Endothelial cell of umbilical vein (primary cell): ENCODE measurements around the gene GSDMA. TPM values are rescaled to one million over a fixed set of nuclear protein-coding genes. Genes with fewer than 3 reads are reported as not detected.

Experiments used
- BruUV-seq: library from RNA; stranded (reverse); fragments of 400-500 nt; replicated peaks from 2 replicates; lab custom pipeline; 2021; lab: Mats Ljungman, UMichigan
- CTCF ChIA-PET: fragments of 300-600, 350-600 bp; sonication (Branson Sonifier 250); formaldehyde crosslinking; loops from one replicate; lab custom pipeline; 2021; ENCODE audit warnings: antibody characterized with exemption, inconsistent platforms; lab: Charles Lee
- POLR2A ChIA-PET: fragments of 300-600, 350-600 bp; sonication (Branson Sonifier 250); formaldehyde crosslinking; loops from one replicate; lab custom pipeline; 2021; ENCODE audit warnings: antibody characterized with exemption, inconsistent platforms; lab: Charles Lee
- DNase-seq: peaks from one replicate; pipeline ENCODE4 v3.0.0-alpha.2; 2011; ENCODE audit warnings: low read depth, low spot score
- FAIRE-seq: peaks from 2 replicates; lab custom pipeline; 2011; peaks lifted over from hg19 to GRCh38; lab: Jason Lieb, UNC
- H2AFZ ChIP-seq: 2 replicates; pipeline ENCODE4 v1.6.0; 2012; ENCODE audit warnings: low read depth, low read length, control low read depth, inconsistent platforms
- H3K27ac ChIP-seq: 2 replicates; pipeline ENCODE4 v1.5.1; 2011; ENCODE audit warnings: low read depth, mild to moderate bottlenecking, control low read depth, low read length, moderate library complexity; ENCODE audit not compliant: insufficient read depth
- H3K27me3 ChIP-seq, 2 experiments: 2 replicates each; pipeline versions ENCODE4 v1.6.0 to v1.6.1; 2011; ENCODE audit warnings: low read length in 2 of 2, mixed read lengths in 1 of 2; ENCODE audit not compliant: control insufficient read depth in 2 of 2, insufficient read depth in 2 of 2
- H3K36me3 ChIP-seq, 2 experiments: 2 replicates in 1 of 2; 3 replicates in 1 of 2; pipeline ENCODE4 v1.5.1; 2011; ENCODE audit warnings: low read length in 2 of 2, mild to moderate bottlenecking in 1 of 2, moderate library complexity in 1 of 2; ENCODE audit not compliant: control insufficient read depth in 2 of 2, insufficient read depth in 2 of 2; ENCODE audit errors: extremely low read depth in 1 of 2
- H3K4me1 ChIP-seq: 3 replicates; pipeline ENCODE4 v1.5.1; 2011; ENCODE audit warnings: mild to moderate bottlenecking, low read length; ENCODE audit not compliant: control insufficient read depth, insufficient read depth; ENCODE audit errors: extremely low read depth
- H3K4me2 ChIP-seq: 2 replicates; pipeline ENCODE4 v1.6.1; 2011; ENCODE audit warnings: low read length, control low read depth, mixed read lengths; ENCODE audit not compliant: insufficient read depth
- H3K4me3 ChIP-seq, 3 experiments: fragments of 200-600 bp in 1 of 3; sonication (generic), shearing (Covaris generic) in 1 of 3; replicated peaks in 1 of 3; 2 replicates each; pipeline ENCODE4 v1.5.1; 2011 to 2016; ENCODE audit warnings: control low read depth in 3 of 3, low read length in 3 of 3, mild to moderate bottlenecking in 2 of 3, inconsistent platforms in 1 of 3, low read depth in 1 of 3, moderate library complexity in 1 of 3; ENCODE audit not compliant: insufficient read depth in 1 of 3
- H3K79me2 ChIP-seq: 2 replicates; pipeline ENCODE4 v1.6.0; 2012; ENCODE audit warnings: low read length, inconsistent platforms; ENCODE audit not compliant: control insufficient read depth, insufficient read depth
- H3K9ac ChIP-seq: replicated peaks from 2 replicates; pipeline ENCODE3; 2011; ENCODE audit warnings: low read length, control low read depth; ENCODE audit not compliant: insufficient read depth; ENCODE audit errors: extremely low read depth
- H3K9me1 ChIP-seq: replicated peaks from 3 replicates; pipeline ENCODE4 v1.6.0; 2011; ENCODE audit warnings: mild to moderate bottlenecking, low read length; ENCODE audit not compliant: control insufficient read depth, insufficient read depth; ENCODE audit errors: extremely low read depth
- H3K9me3 ChIP-seq: replicated peaks from 2 replicates; pipeline ENCODE4 v1.5.1; 2012; ENCODE audit warnings: low read length, inconsistent platforms; ENCODE audit not compliant: control insufficient read depth, insufficient read depth
- H4K20me1 ChIP-seq: replicated peaks from 2 replicates; pipeline ENCODE3; 2011; ENCODE audit warnings: mild to moderate bottlenecking, low read length; ENCODE audit not compliant: control insufficient read depth, insufficient read depth; ENCODE audit errors: extremely low read depth
- EZH2 ChIP-seq: IDR thresholded peaks from 2 replicates; pipeline ENCODE4 v1.6.1; 2012; ENCODE audit warnings: borderline replicate concordance, low read depth, mild to moderate bottlenecking, moderate library complexity, low read length, inconsistent platforms; ENCODE audit not compliant: severe bottlenecking
- FOS ChIP-seq: IDR thresholded peaks from 2 replicates; pipeline ENCODE4 v1.6.1; 2011; ENCODE audit warnings: mild to moderate bottlenecking, low read length, moderate library complexity, borderline replicate concordance; ENCODE audit not compliant: insufficient read depth
- GATA2 ChIP-seq: IDR thresholded peaks from 2 replicates; pipeline ENCODE4 v1.7.0; 2011; ENCODE audit warnings: low read depth, mild to moderate bottlenecking, moderate library complexity, mixed read lengths, low read length; ENCODE audit not compliant: insufficient read length, insufficient read depth
- JUN ChIP-seq: IDR thresholded peaks from 2 replicates; pipeline ENCODE4 v1.6.1; 2011; ENCODE audit warnings: borderline replicate concordance, low read depth; ENCODE audit not compliant: insufficient read length, insufficient read depth
- MYC ChIP-seq: IDR thresholded peaks from one replicate; pipeline ENCODE4 v1.6.1; 2011; ENCODE audit warnings: mild to moderate bottlenecking, low read depth, low read length
- POLR2A ChIP-seq: IDR thresholded peaks from 2 replicates; pipeline ENCODE4 v1.6.1; 2012; ENCODE audit warnings: low read depth, mild to moderate bottlenecking, control low read depth, low read length
- POLR2AphosphoS5 ChIP-seq: IDR thresholded peaks from 2 replicates; pipeline ENCODE4 v1.6.1; 2012; ENCODE audit warnings: low read depth, mild to moderate bottlenecking, control low read depth, low read length, moderate library complexity; ENCODE audit not compliant: insufficient read depth
- dilution Hi-C: fragments of 300-500 bp; cut with MboI; formaldehyde crosslinking; loops from one replicate; pipeline ENCODE4 v1.15.0; 2019; ENCODE audit warnings: low sequenced_read_pairs; ENCODE audit not compliant: extremely low pct_ligation_motif_present
- intact Hi-C: fragments of 100-400 bp; cut with micrococcal nuclease; formaldehyde crosslinking; loops from one replicate; pipeline ENCODE4 v1.10.0; 2022
- polyA plus RNA-seq, 4 experiments: library from polyadenylated mRNA; depleted of rRNA in 3 of 4; stranded (reverse) in 3 of 4; unstranded in 1 of 4; fragments of >200 nt; gene quantifications; 2 replicates each; pipeline versions ENCODE4 v1.2.1 to v1.2.3, GENCODE V29; 2011 to 2012; ENCODE audit warnings: missing spikeins in 1 of 4
- total RNA-seq: library from RNA; stranded (reverse); gene quantifications from 2 replicates; pipeline ENCODE4 v1.2.3, GENCODE V29; 2021
- TF ChIP-seq, protein P1 (sequence below): IDR thresholded peaks from 2 replicates; pipeline ENCODE4 v1.6.1; 2011; ENCODE audit not compliant: insufficient read depth, insufficient read length
- TF ChIP-seq, protein P2 (sequence below), 2 donors: IDR thresholded peaks; 1 replicate in 1 of 2; 2 replicates in 1 of 2; pipeline ENCODE4 v1.5.1; 2011; ENCODE audit warnings: low read length in 2 of 2, mild to moderate bottlenecking in 2 of 2, moderate library complexity in 2 of 2, control low read depth in 1 of 2, inconsistent platforms in 1 of 2, low read depth in 1 of 2; ENCODE audit not compliant: insufficient read depth in 1 of 2; ENCODE audit errors: extremely low read depth in 1 of 2

The GSDMA gene
- total and polyA plus RNA-seq, 2 donors (not counting 3 experiments of a cell fraction or from before 2014, with no cell fraction given): not detected

- DNase-seq (no peak), FAIRE-seq (no peak)
- Histone ChIP-seq H2AFZ (no peak overlapping the region), H4K20me1 (no peaks in the 10 kb centered on the region), H3K36me3 (peaks cover 5 to 32% of the 10 kb centered on the region in 2 experiments), H3K4me2 (no peak overlapping the region), H3K4me3 (no peak overlapping the region), H3K4me1 (peaks cover 10% of the 10 kb centered on the region), H3K27me3 (no peaks in the 10 kb centered on the region), H3K9ac (no peak overlapping the region), H3K9me1 (no peaks in the 10 kb centered on the region), H3K27ac (no peak overlapping the region), H3K9me3 (no peaks in the 10 kb centered on the region), H3K79me2 (peaks cover 17% of the 10 kb centered on the region)
- POLR2A ChIA-PET: no interaction called here
- TSS peak; percentile 15 for BruUV-seq
- dilution Hi-C loops: no loop called here
- CTCF ChIA-PET: no interaction called here
- TF ChIP-seq, protein P1, sequence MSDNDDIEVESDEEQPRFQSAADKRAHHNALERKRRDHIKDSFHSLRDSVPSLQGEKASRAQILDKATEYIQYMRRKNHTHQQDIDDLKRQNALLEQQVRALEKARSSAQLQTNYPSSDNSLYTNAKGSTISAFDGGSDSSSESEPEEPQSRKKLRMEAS: no peak
- TF ChIP-seq, protein P2, sequence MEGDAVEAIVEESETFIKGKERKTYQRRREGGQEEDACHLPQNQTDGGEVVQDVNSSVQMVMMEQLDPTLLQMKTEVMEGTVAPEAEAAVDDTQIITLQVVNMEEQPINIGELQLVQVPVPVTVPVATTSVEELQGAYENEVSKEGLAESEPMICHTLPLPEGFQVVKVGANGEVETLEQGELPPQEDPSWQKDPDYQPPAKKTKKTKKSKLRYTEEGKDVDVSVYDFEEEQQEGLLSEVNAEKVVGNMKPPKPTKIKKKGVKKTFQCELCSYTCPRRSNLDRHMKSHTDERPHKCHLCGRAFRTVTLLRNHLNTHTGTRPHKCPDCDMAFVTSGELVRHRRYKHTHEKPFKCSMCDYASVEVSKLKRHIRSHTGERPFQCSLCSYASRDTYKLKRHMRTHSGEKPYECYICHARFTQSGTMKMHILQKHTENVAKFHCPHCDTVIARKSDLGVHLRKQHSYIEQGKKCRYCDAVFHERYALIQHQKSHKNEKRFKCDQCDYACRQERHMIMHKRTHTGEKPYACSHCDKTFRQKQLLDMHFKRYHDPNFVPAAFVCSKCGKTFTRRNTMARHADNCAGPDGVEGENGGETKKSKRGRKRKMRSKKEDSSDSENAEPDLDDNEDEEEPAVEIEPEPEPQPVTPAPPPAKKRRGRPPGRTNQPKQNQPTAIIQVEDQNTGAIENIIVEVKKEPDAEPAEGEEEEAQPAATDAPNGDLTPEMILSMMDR (IDR thresholded peaks at IDR 0.05; ENCODE audit: extremely low read depth in 1 of 2, insufficient read depth in 1 of 2, low read depth in 1 of 2, low read length in 2 of 2): no peak
- TF ChIP-seq POLR2AphosphoS5 (no peak), JUN (no peak), FOS (no peak), MYC (no peak), GATA2 (no peak), POLR2A (no peak), EZH2 (no peak)
- intact Hi-C loops: no loop called here
Measured at GRCh38 chr17:39921323-39921722, 41.5 kb upstream of the GSDMA start.
